Adrenal gland (tissue), 5 donors: Measurements from ENCODE around the gene KDM1B.

ENCODE experiments used
- POLR2A ChIP-seq, 2 donors: fragments of 450-650 bp; IDR thresholded peaks; one replicate each; pipeline ENCODE4 v1.6.1; 2017; ENCODE audit warnings: antibody characterized with exemption in 2 of 2, mild to moderate bottlenecking in 2 of 2, moderate library complexity in 1 of 2
- TF ChIP-seq, protein P1 (sequence below), 6 experiments: fragments of 450-650 bp in 4 of 6; fragments of 200-600 bp in 2 of 6; sonication (generic) in 1 of 6; IDR thresholded peaks; 1 replicate in 5 of 6; 2 replicates in 1 of 6; pipeline versions ENCODE4 v1.5.1 to v1.8.0; 2016 to 2021; ENCODE audit warnings: antibody characterized with exemption in 6 of 6, mild to moderate bottlenecking in 2 of 6, moderate library complexity in 1 of 6
- donor health status: DM: no; HTN: no; CAD: no.

DNA sequence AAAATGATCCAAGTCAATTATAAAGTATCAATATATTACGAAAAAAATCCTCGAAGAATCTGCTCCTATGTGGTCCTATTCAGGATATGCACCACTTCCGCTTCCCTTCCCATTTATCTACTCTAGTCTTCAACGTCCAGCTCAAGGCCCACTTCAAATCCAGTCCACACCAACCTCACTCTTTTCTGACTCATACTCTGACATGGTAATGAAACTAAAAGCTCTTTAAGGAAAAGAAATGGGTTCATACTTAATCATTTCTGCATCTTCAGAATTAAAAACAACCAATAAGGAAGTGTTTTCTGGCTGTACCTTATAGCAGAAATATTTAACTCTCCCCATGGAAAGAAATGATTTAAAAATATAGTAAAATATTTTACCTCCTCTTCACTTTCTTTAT, 94.0 kb downstream of the KDM1B start:
- TF ChIP-seq, protein P1, sequence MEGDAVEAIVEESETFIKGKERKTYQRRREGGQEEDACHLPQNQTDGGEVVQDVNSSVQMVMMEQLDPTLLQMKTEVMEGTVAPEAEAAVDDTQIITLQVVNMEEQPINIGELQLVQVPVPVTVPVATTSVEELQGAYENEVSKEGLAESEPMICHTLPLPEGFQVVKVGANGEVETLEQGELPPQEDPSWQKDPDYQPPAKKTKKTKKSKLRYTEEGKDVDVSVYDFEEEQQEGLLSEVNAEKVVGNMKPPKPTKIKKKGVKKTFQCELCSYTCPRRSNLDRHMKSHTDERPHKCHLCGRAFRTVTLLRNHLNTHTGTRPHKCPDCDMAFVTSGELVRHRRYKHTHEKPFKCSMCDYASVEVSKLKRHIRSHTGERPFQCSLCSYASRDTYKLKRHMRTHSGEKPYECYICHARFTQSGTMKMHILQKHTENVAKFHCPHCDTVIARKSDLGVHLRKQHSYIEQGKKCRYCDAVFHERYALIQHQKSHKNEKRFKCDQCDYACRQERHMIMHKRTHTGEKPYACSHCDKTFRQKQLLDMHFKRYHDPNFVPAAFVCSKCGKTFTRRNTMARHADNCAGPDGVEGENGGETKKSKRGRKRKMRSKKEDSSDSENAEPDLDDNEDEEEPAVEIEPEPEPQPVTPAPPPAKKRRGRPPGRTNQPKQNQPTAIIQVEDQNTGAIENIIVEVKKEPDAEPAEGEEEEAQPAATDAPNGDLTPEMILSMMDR (IDR thresholded peaks at IDR 0.05) = no peak
- no peak for TF ChIP-seq POLR2A (IDR thresholded peaks at IDR 0.05)
